K562 (cell line): Measurements from ENCODE around the gene GLG1. TPM values are rescaled to one million over a fixed set of nuclear protein-coding genes. Genes with fewer than 3 reads are reported as not detected.

Source experiments
- ATAC-seq: fragments of 200-7000 bp; cut with Tn5 transposase; 3 replicates; pipeline ENCODE4 v1.9.1; 2020; ENCODE audit warnings: moderate library complexity
- BruUV-seq: library from RNA; stranded (reverse); fragments of 400-500 nt; replicated peaks from 2 replicates; lab custom pipeline; 2021; lab: Mats Ljungman, UMichigan
- CTCF ChIA-PET: fragments of 300-600 bp; formaldehyde crosslinking; extraction: SDS; loops from one replicate; lab custom pipeline; 2021; ENCODE audit warnings: low intra/inter-chr PET ratio; lab: Yijun Ruan, JAX
- POLR2A ChIA-PET: fragments of 300-600, 350-650 bp; sonication (Branson Sonifier 250); formaldehyde crosslinking; extraction: SDS; loops from one replicate; lab custom pipeline; 2021; ENCODE audit warnings: antibody characterized with exemption, inconsistent platforms; lab: Yijun Ruan, JAX
- DNase-seq, 4 experiments: peaks; one replicate each; pipeline versions ENCODE4 v3.0.0 to v3.0.0-alpha.2; 2011 to 2018; ENCODE audit warnings: low spot score in 3 of 4, mixed read lengths in 3 of 4; ENCODE audit errors: extremely low read depth in 1 of 4
- FAIRE-seq: peaks from 2 replicates; lab custom pipeline; 2011; peaks lifted over from hg19 to GRCh38; lab: Jason Lieb, UNC
- H2AFZ ChIP-seq: 2 replicates; pipeline ENCODE4 v1.6.0; 2011; ENCODE audit warnings: low read depth, low read length, control low read depth, inconsistent platforms
- H3K27ac ChIP-seq: fragments of 200-600 bp; 3 replicates; pipeline ENCODE4 v1.8.0; 2011; ENCODE audit warnings: low read depth, mild to moderate bottlenecking, control low read depth, inconsistent platforms, low read length, moderate library complexity, mixed read lengths; ENCODE audit errors: extremely low read depth
- H3K27me3 ChIP-seq, 2 experiments: fragments of 300-600 bp in 1 of 2; 2 replicates in 1 of 2; 3 replicates in 1 of 2; pipeline versions ENCODE4 v1.6.0 to v1.8.0; 2011; ENCODE audit warnings: inconsistent platforms in 2 of 2, low read length in 2 of 2, mild to moderate bottlenecking in 1 of 2, mixed read lengths in 1 of 2, moderate library complexity in 1 of 2; ENCODE audit not compliant: control insufficient read depth in 2 of 2, insufficient read depth in 2 of 2
- H3K36me3 ChIP-seq: fragments of 300-600 bp; 3 replicates; pipeline ENCODE4 v1.8.0; 2011; ENCODE audit warnings: mild to moderate bottlenecking, low read length, inconsistent platforms; ENCODE audit not compliant: control insufficient read depth, insufficient read depth
- H3K4me1 ChIP-seq, 2 experiments: fragments of 200-600 bp in 1 of 2; replicated peaks in 1 of 2; 2 replicates in 1 of 2; 3 replicates in 1 of 2; pipeline versions ENCODE4 v1.5.1 to v1.8.0; 2011; ENCODE audit warnings: inconsistent platforms in 2 of 2, low read length in 2 of 2, mild to moderate bottlenecking in 1 of 2, mixed read lengths in 1 of 2, moderate library complexity in 1 of 2; ENCODE audit not compliant: control insufficient read depth in 2 of 2, insufficient read depth in 2 of 2
- H3K4me2 ChIP-seq: 2 replicates; pipeline ENCODE4 v1.6.1; 2011; ENCODE audit warnings: low read length, control low read depth, inconsistent platforms, mixed read lengths; ENCODE audit not compliant: insufficient read depth
- H3K4me3 ChIP-seq: fragments of 200-600 bp; sonication (generic), shearing (Covaris generic); 2 replicates; pipeline ENCODE4 v1.5.1; 2016; ENCODE audit warnings: control low read depth, inconsistent platforms
- H3K79me2 ChIP-seq: fragments of 200-600 bp; 3 replicates; pipeline ENCODE4 v1.8.0; 2011; ENCODE audit warnings: low read length, inconsistent platforms; ENCODE audit not compliant: control insufficient read depth, insufficient read depth
- H3K9ac ChIP-seq, 2 experiments: 2 replicates each; pipeline versions ENCODE4 v1.6.0 to v1.6.1; 2011; ENCODE audit warnings: low read depth in 2 of 2, low read length in 2 of 2, control low read depth in 1 of 2, inconsistent platforms in 1 of 2, mild to moderate bottlenecking in 1 of 2, mixed read lengths in 1 of 2; ENCODE audit not compliant: insufficient read depth in 1 of 2
- H3K9me1 ChIP-seq: one replicate; pipeline ENCODE4 v1.6.0; 2011; ENCODE audit warnings: inconsistent platforms, mild to moderate bottlenecking, low read length, moderate library complexity; ENCODE audit not compliant: control insufficient read depth, insufficient read depth
- H3K9me3 ChIP-seq: replicated peaks from 2 replicates; pipeline ENCODE4 v1.5.1; 2011; ENCODE audit warnings: low read depth, low read length, inconsistent platforms; ENCODE audit not compliant: control insufficient read depth, insufficient read depth
- H4K20me1 ChIP-seq: replicated peaks from 2 replicates; pipeline ENCODE4 v1.6.1; 2011; ENCODE audit warnings: low read length, inconsistent platforms, mixed read lengths; ENCODE audit not compliant: control insufficient read depth, insufficient read depth
- CXXC5 ChIP-seq: fragments of 250-450 bp; sonication (Bioruptor Pico); IDR thresholded peaks from 2 replicates; pipeline ENCODE4 v1.8.0; 2022; ENCODE audit warnings: inconsistent platforms, mild to moderate bottlenecking, moderate library complexity
- GATAD2A ChIP-seq: fragments of 450-650 bp; IDR thresholded peaks from 2 replicates; pipeline ENCODE4 v1.6.1; 2017
- HMGN3 ChIP-seq: IDR thresholded peaks from 2 replicates; pipeline ENCODE4 v1.6.1; 2011; ENCODE audit warnings: borderline replicate concordance, low read depth, mild to moderate bottlenecking, mixed read lengths, low read length; ENCODE audit not compliant: insufficient read length; ENCODE audit errors: extremely low read depth
- NUFIP1 ChIP-seq: fragments of 450-650 bp; IDR thresholded peaks from 2 replicates; pipeline ENCODE4 v1.6.1; 2018; ENCODE audit not compliant: partially characterized antibody
- PCBP1 ChIP-seq: fragments of 200-400 bp; formaldehyde crosslinking; IDR thresholded peaks from 2 replicates; pipeline ENCODE4 v1.6.1; 2018; ENCODE audit warnings: mild to moderate bottlenecking, low read depth, low read length; ENCODE audit not compliant: poor library complexity, severe bottlenecking
- RFX7 ChIP-seq: fragments of 250-450 bp; sonication (Bioruptor Pico); IDR thresholded peaks from 2 replicates; pipeline ENCODE4 v1.5.1; 2021; ENCODE audit warnings: mild to moderate bottlenecking
- WGBS: fragments of 100-300 bp; shearing (Covaris generic); methylation state at CpG from one replicate; pipeline ENCODE4 v1.1.6; 2016; ENCODE audit warnings: low coverage, mixed read lengths; ENCODE audit not compliant: insufficient coverage; ENCODE audit errors: missing lambda C conversion rate; 5-methylcytosine and 5-hydroxymethylcytosine counted together
- in situ Hi-C: fragments of 300-500 bp; cut with MboI; formaldehyde crosslinking; loops from 4 replicates; pipeline ENCODE4 v1.15.0; 2018; ENCODE audit warnings: inconsistent platforms, mixed read lengths
- intact Hi-C: fragments of 100-400 bp; cut with micrococcal nuclease; formaldehyde crosslinking; loops from 2 replicates; pipeline ENCODE4 v1.14.2; 2022
- polyA plus RNA-seq, 8 experiments: library from polyadenylated mRNA; depleted of rRNA in 4 of 8; stranded (reverse) in 5 of 8; unstranded in 3 of 8; fragments of >200 nt; fragmentation: Nextera tagmentation in 2 of 8; fragmentation: Illumina TruSeq in 1 of 8; extraction: Ambion mirVana in 2 of 8; extraction: Trizol in 1 of 8; gene quantifications; 2 replicates each; pipeline versions ENCODE4 v1.2.1 to v1.2.3, GENCODE V29; 2011 to 2014; ENCODE audit warnings: inconsistent platforms in 1 of 8, missing spikeins in 1 of 8
- total RNA-seq, 7 experiments: library from RNA; depleted of rRNA in 6 of 7; stranded (reverse); fragments of >200 nt in 6 of 7; fragmentation: Illumina TruSeq in 2 of 7; extraction: Trizol in 2 of 7; gene quantifications; 2 replicates each; pipeline versions ENCODE4 v1.2.1 to v1.2.3, GENCODE V29; 2011 to 2021; ENCODE audit warnings: low replicate concordance in 1 of 7

The GLG1 gene
- total and polyA plus RNA-seq, 9 of the 15 experiments (the other 6 are each of a cell fraction or from before 2014, with no cell fraction given): 6.2 to 36.0 (median 23.6) TPM

GRCh38 chr16:74606521-74607309 lies at the start of gene GLG1 (continued):
- TF ChIP-seq HMGN3: peak; percentile 58

DNA sequence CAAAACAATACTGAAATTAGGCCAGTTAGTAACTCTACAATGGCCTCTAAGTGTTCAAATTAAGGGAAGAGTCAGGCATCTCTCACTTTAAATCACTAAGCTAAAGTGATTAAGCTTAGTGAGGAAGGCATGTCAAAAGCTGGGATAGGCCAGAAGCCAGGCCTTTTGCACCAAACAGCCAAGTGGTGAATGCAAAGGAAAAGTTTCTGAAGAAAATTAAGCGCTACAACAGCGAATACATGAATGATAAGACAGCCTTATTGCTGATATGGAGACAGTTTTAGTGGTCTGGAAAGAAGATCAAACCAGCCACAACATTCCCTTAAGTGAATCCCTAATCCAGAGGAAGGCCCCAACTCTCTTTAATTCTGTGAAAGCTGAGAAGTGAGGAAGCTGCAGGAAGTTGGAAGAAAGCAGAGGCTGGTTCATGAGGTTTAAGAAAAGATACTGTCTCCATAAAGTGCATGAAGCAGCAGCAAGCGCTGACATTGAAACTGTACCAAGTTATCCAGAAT lies 47.7 kb upstream of the GLG1 start:
- DNase-seq (no peak), FAIRE-seq (peak; percentile 42), ATAC-seq (no peak; the same call in 1 of the 3 replicates)
- peak overlapping the region; percentile 19; the same call in 1 of the 3 replicates for H3K27ac ChIP-seq
- peaks cover 94% of the 10 kb centered on the region for H3K36me3 ChIP-seq
- 67% methylated on average over 3 of the region's 3 CpGs for WGBS
- intact Hi-C loops: no loop called here
- no peaks in the 10 kb centered on the region for H3K27me3 ChIP-seq
- no peaks in the 10 kb centered on the region for H3K9me1 ChIP-seq
- ChIA-PET CTCF (no interaction called here), POLR2A (interaction anchor here (0.6 to 1.5 kb wide), 5 partner anchors 9 to 94 kb away, joined by 3 to 6 read pairs (median 3); partner anchors contain the start of gene RFWD3)
- no peak overlapping the region for H3K9ac ChIP-seq
- H3K4me1 ChIP-seq: no peaks in the 10 kb centered on the region; a peak in 2 of 5 replicates
- BruUV-seq: no TSS peak
- H4K20me1 ChIP-seq: peaks cover 37% of the 10 kb centered on the region
- H2AFZ ChIP-seq: no peak overlapping the region
- in situ Hi-C loops: no loop called here
- H3K4me3 ChIP-seq: no peak overlapping the region
- H3K4me2 ChIP-seq: no peak overlapping the region
- H3K79me2 ChIP-seq: peaks cover 98% of the 10 kb centered on the region
- TF ChIP-seq CXXC5 (CRISPR knock-in tag) (no peak), RFX7 (CRISPR knock-in tag) (no peak), GATAD2A (no peak), PCBP1 (no peak), NUFIP1 (no peak)
- no peaks in the 10 kb centered on the region for H3K9me3 ChIP-seq
